ENCODE data around the gene OTOA. TPM values are rescaled to one million over a fixed set of nuclear protein-coding genes. Genes with fewer than 3 reads are reported as not detected.

Gene OTOA
- total RNA-seq, 2 experiments from 2014 or later, result not detected

- H3K4me2 ChIP-seq (ENCODE audit: low read length), result no peak overlapping the region
- CTCF ChIA-PET (ENCODE audit: unreplicated experiment), result no interaction called here
Measured at GRCh38 chr16:21653571-21653970, 10.2 kb upstream of the OTOA start.

GRCh38 chr16:21654466-21654865, 9.3 kb upstream of the OTOA start:
- DNase-seq (ENCODE audit: low spot score), result no peak
- H3K9me3 ChIP-seq (ENCODE audit: low read length), result no peaks in the 10 kb centered on the region
- BruUV-seq (replicated peaks), result no TSS peak
- no peak overlapping the region for H3K27ac ChIP-seq (ENCODE audit: low read depth, low read length, poor library complexity, severe bottlenecking)
- no peak for TF ChIP-seq EZH2phosphoT487 (IDR thresholded peaks at IDR 0.05; ENCODE audit: borderline replicate concordance, low read depth, low read length)
- no peak for TF ChIP-seq CTCF (conservative IDR thresholded peaks at IDR 0.05; ENCODE audit: low read length)
- no peaks in the 10 kb centered on the region for H3K9me2 ChIP-seq (ENCODE audit: insufficient read depth, low read length)
- H2AFZ ChIP-seq (ENCODE audit: low read length), result no peak overlapping the region
- H3K79me2 ChIP-seq (ENCODE audit: insufficient read depth, low read depth, low read length), result peaks cover 7% of the 10 kb centered on the region; the same call in 1 of the 2 replicates
- peaks cover 78% of the 10 kb centered on the region for H3K4me1 ChIP-seq (ENCODE audit: insufficient read depth, low read length, poor library complexity, severe bottlenecking)
- intact Hi-C loops (cut with micrococcal nuclease; ENCODE audit: unreplicated experiment), result no loop called here
- ChIA-PET CTCF (ENCODE audit: unreplicated experiment) (no interaction called here), POLR2A (no interaction called here)
- peaks cover 8% of the 10 kb centered on the region; the same call in 1 of the 2 replicates for H4K20me1 ChIP-seq (ENCODE audit: insufficient read depth, low read length)
- H3K4me2 ChIP-seq (ENCODE audit: low read length), result no peak overlapping the region
- H3K36me3 ChIP-seq (ENCODE audit: insufficient read depth, low read length), result peaks cover 27% of the 10 kb centered on the region
- no peak overlapping the region for H3K4me3 ChIP-seq (ENCODE audit: low read depth, low read length, poor library complexity, severe bottlenecking)

More at GRCh38 chr16:21653571-21653970, 10.2 kb upstream of the OTOA start:
- Histone ChIP-seq H4K20me1 (ENCODE audit: insufficient read depth, low read length) (peaks cover 8% of the 10 kb centered on the region; the same call in 1 of the 2 replicates), H3K36me3 (ENCODE audit: insufficient read depth, low read length) (peaks cover 28% of the 10 kb centered on the region), H3K4me1 (ENCODE audit: insufficient read depth, low read length, poor library complexity, severe bottlenecking) (peaks cover 80% of the 10 kb centered on the region), H3K79me2 (ENCODE audit: insufficient read depth, low read depth, low read length) (peaks cover 12% of the 10 kb centered on the region; the same call in 1 of the 2 replicates), H3K9me3 (ENCODE audit: low read length) (no peaks in the 10 kb centered on the region), H3K4me3 (ENCODE audit: low read depth, low read length, poor library complexity, severe bottlenecking) (no peak overlapping the region), H3K27ac (ENCODE audit: low read depth, low read length, poor library complexity, severe bottlenecking) (no peak overlapping the region), H3K9me2 (ENCODE audit: insufficient read depth, low read length) (no peaks in the 10 kb centered on the region), H2AFZ (ENCODE audit: low read length) (no peak overlapping the region)
- no peak for DNase-seq (ENCODE audit: low spot score)
- TF ChIP-seq CTCF (conservative IDR thresholded peaks at IDR 0.05; ENCODE audit: low read length) (no peak), EZH2phosphoT487 (IDR thresholded peaks at IDR 0.05; ENCODE audit: borderline replicate concordance, low read depth, low read length) (no peak)
- intact Hi-C loops (cut with micrococcal nuclease; ENCODE audit: unreplicated experiment), result no loop called here
- POLR2A ChIA-PET, result interaction anchor here (0.6 to 0.7 kb wide), 3 partner anchors 45 to 1031 kb away, joined by 3 to 4 read pairs (median 3); no protein-coding TSS in a partner anchor
- no TSS peak for BruUV-seq (replicated peaks)

DNA sequence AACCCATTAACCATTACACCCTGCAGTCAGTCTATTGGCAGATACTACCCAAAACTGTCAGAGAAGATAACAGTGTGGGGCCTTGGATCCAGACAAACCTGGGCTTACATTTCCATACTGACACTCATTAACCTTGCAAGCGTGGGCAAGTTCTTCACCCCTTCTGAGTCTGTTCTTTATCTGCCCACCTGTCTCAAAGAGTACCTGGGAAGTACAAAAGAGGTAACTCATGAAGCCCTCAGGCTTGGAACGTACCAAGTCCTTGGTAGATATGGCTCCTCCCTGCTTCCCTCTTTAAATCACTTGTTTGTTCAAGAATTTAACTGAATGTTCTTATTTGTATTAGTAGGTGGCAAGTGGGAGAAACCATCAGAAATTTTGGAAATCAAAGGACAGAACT, 8.9 kb upstream of the OTOA start:
- Histone ChIP-seq H3K4me3 (ENCODE audit: low read depth, low read length, poor library complexity, severe bottlenecking) (no peak overlapping the region), H2AFZ (ENCODE audit: low read length) (no peak overlapping the region), H3K36me3 (ENCODE audit: insufficient read depth, low read length) (peaks cover 32% of the 10 kb centered on the region), H3K9me2 (ENCODE audit: insufficient read depth, low read length) (no peaks in the 10 kb centered on the region), H4K20me1 (ENCODE audit: insufficient read depth, low read length) (peaks cover 8% of the 10 kb centered on the region; the same call in 1 of the 2 replicates), H3K4me1 (ENCODE audit: insufficient read depth, low read length, poor library complexity, severe bottlenecking) (peaks cover 82% of the 10 kb centered on the region), H3K9me3 (ENCODE audit: low read length) (no peaks in the 10 kb centered on the region), H3K27ac (ENCODE audit: low read depth, low read length, poor library complexity, severe bottlenecking) (no peak overlapping the region), H3K4me2 (ENCODE audit: low read length) (no peak overlapping the region), H3K79me2 (ENCODE audit: insufficient read depth, low read depth, low read length) (peaks cover 7% of the 10 kb centered on the region; the same call in 1 of the 2 replicates)
- DNase-seq (ENCODE audit: low spot score), result no peak
- POLR2A ChIA-PET, result no interaction called here
- BruUV-seq (replicated peaks), result no TSS peak
- CTCF ChIA-PET (ENCODE audit: unreplicated experiment), result no interaction called here
- intact Hi-C loops (cut with micrococcal nuclease; ENCODE audit: unreplicated experiment), result no loop called here
- TF ChIP-seq CTCF (conservative IDR thresholded peaks at IDR 0.05; ENCODE audit: low read length) (no peak), EZH2phosphoT487 (IDR thresholded peaks at IDR 0.05; ENCODE audit: borderline replicate concordance, low read depth, low read length) (no peak)

Data from OCI-LY7 (cell line).